HG02840 (cell line): ENCODE data around the gene POU3F3.

Source experiments
- ATAC-seq: cut with Tn5 transposase; IDR thresholded peaks from one replicate; pipeline ENCODE4 v1.9.1; 2021; ENCODE audit warnings: mild to moderate bottlenecking, moderate library complexity, moderate number of reproducible peaks; ENCODE audit not compliant: unreplicated experiment, low FRiP score

Gene POU3F3

GRCh38 chr2:104901037-104901881 lies 47.3 kb downstream of the POU3F3 start:
- ATAC-seq, result no peak

GRCh38 chr2:104902317-104902716 lies 48.4 kb downstream of the POU3F3 start:
- no peak for ATAC-seq
